ENCODE results near the gene CGB5. TPM values are rescaled to one million over a fixed set of nuclear protein-coding genes. Genes with fewer than 3 reads are reported as not detected.
"Not testable (repeated sequence)": the region's sequence is repeated elsewhere in the genome, so short reads cannot be mapped to it uniquely, and the experiment has no call there.

Gene CGB5
- total RNA-seq, 3 donors from 2014 or later = not detected

DNA sequence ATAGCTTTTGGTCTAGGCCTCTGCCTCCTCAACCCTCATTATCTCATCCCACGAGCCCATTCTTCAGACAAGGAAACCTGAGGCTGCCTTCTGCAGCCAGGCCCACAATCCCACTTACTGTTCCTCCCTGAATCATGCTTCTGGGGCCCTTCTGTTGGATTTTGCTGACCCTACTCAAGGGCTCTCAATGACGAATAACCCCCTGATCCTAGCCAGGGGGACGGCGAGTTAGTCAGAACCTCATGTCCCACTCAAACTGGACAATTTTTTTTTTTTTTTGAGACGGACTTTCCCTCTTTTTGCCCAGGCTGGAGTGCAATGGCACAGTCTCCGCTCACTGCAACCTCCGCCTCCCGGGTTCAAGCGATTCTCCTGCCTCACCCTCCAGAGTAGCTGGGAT is 21.5 kb upstream of the CGB5 start:
- H3K9me3 ChIP-seq = no peaks in the 10 kb centered on the region
- DNase-seq (ENCODE audit: low spot score in 2 of 2) = no peak
- TF ChIP-seq POLR2A (IDR thresholded peaks at IDR 0.05) (no peak), POLR2AphosphoS5 (IDR thresholded peaks at IDR 0.05) (no peak)
- TF ChIP-seq, protein P1, sequence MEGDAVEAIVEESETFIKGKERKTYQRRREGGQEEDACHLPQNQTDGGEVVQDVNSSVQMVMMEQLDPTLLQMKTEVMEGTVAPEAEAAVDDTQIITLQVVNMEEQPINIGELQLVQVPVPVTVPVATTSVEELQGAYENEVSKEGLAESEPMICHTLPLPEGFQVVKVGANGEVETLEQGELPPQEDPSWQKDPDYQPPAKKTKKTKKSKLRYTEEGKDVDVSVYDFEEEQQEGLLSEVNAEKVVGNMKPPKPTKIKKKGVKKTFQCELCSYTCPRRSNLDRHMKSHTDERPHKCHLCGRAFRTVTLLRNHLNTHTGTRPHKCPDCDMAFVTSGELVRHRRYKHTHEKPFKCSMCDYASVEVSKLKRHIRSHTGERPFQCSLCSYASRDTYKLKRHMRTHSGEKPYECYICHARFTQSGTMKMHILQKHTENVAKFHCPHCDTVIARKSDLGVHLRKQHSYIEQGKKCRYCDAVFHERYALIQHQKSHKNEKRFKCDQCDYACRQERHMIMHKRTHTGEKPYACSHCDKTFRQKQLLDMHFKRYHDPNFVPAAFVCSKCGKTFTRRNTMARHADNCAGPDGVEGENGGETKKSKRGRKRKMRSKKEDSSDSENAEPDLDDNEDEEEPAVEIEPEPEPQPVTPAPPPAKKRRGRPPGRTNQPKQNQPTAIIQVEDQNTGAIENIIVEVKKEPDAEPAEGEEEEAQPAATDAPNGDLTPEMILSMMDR (IDR thresholded peaks at IDR 0.05) = no peak

DNA sequence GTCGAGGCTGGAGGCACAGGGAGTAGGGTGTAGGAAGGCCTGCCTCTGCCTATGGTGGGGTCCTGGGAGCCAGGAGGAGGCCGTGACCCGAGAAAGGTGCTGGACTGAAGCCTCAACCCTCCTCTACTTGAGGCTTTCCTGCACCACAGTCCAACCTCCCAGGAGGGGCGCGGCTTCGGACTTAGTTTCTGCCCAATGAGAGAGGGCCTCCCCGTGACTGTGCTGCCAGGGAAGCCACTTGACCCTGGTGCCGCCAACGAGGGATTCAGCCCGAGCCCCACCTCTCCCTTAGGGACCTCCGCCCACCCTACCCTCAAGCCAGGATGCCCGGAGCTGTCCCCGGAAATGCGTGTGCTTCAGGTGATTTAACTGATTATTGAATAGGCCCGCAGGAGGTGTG is 19.4 kb upstream of the CGB5 start, which contains the start of gene CGB3:
CGB3 (minus strand) TSS at position 101 of the 400 bp plus-strand sequence. CDS start 362 bp downstream, outside the sequence.
- H3K4me3 ChIP-seq; H3K36me3 ChIP-seq; H3K27ac ChIP-seq; H3K9me3 ChIP-seq; intact Hi-C loops (cut with DNase I; ENCODE audit: low total_unique reads); H3K4me1 ChIP-seq; DNase-seq (ENCODE audit: low spot score in 2 of 2); H3K27me3 ChIP-seq: not testable (repeated sequence)

More for the DNA sequence above, 21.5 kb upstream of the CGB5 start:
- Histone ChIP-seq H3K4me3 (no peak overlapping the region), H3K36me3 (no peaks in the 10 kb centered on the region), H3K4me1 (peaks cover 0 to 6% of the 10 kb centered on the region in 2 donors), H3K27ac (no peak overlapping the region), H3K27me3 (no peaks in the 10 kb centered on the region)
- intact Hi-C loops (cut with DNase I; ENCODE audit: low total_unique reads) = no loop called here

DNA sequence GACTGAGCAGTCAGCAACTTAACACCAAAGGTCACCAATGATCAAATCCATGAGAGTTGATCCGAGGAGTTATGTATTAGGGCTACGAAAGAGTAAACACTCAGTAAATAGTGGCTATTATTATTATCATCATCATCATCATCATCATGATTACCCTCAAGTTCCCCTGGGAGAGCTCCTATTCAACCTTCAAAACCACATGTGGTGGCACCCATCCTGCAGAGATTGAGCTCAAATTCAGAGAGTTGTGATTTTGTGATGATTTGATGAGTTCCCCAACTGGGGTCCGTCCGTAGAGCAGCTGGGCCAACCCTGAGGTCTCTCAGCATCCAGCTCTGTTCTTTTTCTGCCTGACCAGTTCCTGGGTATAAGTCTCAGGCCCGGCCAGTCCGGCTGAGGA is 18.6 kb upstream of the CGB5 start:
- H3K4me1 ChIP-seq; H3K4me3 ChIP-seq; intact Hi-C loops (cut with DNase I; ENCODE audit: low total_unique reads); H3K36me3 ChIP-seq; H3K9me3 ChIP-seq; DNase-seq (ENCODE audit: low spot score in 2 of 2); H3K27me3 ChIP-seq; H3K27ac ChIP-seq: not testable (repeated sequence)

DNA sequence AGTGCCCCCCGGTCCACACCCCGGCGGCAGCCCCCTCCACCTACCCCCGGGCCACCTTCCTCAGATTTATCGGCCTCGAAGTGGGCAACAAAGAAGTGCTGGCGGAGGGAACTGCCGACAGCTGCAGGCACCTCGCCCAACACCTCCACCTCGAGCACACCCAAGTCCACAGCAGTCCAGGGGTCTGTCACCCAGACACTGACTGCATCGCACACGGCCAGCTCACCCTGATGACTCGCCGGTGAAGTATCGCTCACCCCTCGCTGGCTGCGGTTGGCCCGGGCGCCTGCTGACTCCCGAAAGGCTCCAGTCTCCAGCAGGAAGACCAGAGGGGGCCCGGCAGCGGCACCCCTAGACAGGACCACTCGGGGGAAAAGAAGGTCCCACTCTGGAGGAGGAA is 18.0 kb upstream of the CGB5 start:
- H3K27ac ChIP-seq; H3K27me3 ChIP-seq; H3K36me3 ChIP-seq; H3K4me1 ChIP-seq; DNase-seq (ENCODE audit: low spot score in 2 of 2); H3K4me3 ChIP-seq; intact Hi-C loops (cut with DNase I; ENCODE audit: low total_unique reads); H3K9me3 ChIP-seq: not testable (repeated sequence)

DNA sequence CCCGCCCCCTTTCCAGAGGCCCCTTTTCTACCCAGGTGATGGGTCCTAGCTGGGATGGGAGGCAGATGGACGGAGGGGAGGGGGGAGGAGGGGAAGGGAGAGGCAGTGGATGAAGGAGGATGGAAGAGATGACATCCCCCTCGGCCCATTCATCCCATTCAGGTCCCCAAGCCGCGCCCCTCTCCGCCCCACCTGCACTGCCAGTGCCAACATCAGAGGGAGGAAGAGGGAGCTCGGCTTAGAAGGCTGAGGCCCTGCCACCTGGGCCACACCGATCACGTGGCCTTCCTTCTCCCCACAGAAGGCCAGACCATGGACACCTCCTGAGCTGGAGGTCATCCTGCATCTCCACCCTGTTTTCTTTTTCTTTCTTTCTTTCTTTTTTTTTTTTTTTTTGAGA is 15.0 kb upstream of the CGB5 start:
- intact Hi-C loops (cut with DNase I; ENCODE audit: low total_unique reads); H3K36me3 ChIP-seq; DNase-seq (ENCODE audit: low spot score in 2 of 2); H3K9me3 ChIP-seq; H3K27ac ChIP-seq; H3K27me3 ChIP-seq; H3K4me1 ChIP-seq; H3K4me3 ChIP-seq: not testable (repeated sequence)

DNA sequence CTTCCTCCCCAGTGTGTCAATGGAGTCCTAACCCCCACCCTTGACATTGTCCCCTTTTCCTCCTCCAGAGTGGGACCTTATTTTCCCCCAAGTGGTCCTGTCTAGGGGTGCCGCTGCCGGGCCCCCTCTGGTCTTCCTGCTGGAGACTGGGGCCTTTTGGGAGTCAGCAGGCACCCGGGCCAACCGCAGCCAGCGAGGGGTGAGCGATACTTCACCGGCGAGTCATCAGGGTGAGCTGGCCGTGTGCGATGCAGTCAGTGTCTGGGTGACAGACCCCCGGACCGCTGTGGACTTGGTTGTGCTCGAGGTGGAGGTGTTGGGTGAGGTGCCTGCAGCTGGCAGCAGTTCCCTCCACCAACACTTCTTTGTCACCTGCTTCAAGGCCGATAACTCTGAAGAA is 13.9 kb upstream of the CGB5 start:
- H3K9me3 ChIP-seq; H3K27ac ChIP-seq; DNase-seq (ENCODE audit: low spot score in 2 of 2); H3K27me3 ChIP-seq; H3K4me1 ChIP-seq; H3K4me3 ChIP-seq; intact Hi-C loops (cut with DNase I; ENCODE audit: low total_unique reads); H3K36me3 ChIP-seq: not testable (repeated sequence)

DNA sequence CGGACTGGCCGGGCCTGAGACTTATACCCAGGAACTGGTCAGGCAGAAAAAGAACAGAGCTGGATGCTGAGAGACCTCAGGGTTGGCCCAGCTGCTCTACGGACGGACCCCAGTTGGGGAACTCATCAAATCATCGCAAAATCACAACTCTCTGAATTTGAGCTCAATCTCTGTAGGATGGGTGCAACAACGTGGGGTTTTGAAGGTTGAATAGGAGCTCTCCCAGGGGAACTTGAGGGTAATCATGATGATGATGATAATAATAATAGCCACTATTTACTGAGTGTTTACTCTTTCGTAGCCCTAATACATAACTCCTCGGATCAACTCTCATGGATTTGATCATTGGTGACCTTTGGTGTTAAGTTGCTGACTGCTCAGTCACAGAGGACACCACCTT is 13.3 kb upstream of the CGB5 start:
- DNase-seq (ENCODE audit: low spot score in 2 of 2); H3K4me3 ChIP-seq; H3K27me3 ChIP-seq; intact Hi-C loops (cut with DNase I; ENCODE audit: low total_unique reads); H3K4me1 ChIP-seq; H3K27ac ChIP-seq; H3K36me3 ChIP-seq; H3K9me3 ChIP-seq: not testable (repeated sequence)

DNA sequence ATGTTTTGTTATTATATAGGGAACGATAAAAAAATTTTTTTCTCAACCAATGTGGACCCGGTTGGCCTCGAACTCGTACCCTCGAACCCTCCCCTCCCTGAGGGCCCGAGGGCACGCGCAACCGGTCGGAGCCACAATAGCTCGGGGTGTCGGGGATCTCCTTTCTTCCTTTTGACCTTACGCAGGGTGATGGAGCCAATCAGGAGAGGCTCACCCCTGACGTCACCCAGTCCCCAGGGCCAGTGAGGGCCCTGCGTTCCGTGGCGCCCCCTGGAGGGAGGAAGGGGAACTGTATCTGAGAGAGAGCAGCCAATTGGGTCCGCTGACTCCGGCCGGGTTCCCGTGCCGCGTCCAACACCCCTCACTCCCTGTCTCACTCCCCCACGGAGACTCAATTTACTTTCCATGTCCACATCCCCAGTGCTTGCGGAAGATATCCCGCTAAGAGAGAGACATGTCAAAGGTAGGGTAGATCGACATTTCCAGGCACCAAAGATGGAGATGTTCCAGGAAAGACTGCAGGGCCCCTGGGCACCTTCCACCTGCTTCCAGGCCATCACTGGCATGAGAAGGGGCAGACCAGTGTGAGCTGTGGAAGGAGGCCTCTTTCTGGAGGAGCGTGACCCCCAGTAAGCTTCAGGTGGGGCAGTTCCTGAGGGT is 11.9 kb upstream of the CGB5 start, which contains the start of gene CGB2:
CGB2 (plus strand) TSS at position 249 of the 660 bp plus-strand sequence; CDS start at position 455, 206 bp downstream.
- H3K27me3 ChIP-seq; H3K36me3 ChIP-seq; H3K27ac ChIP-seq; H3K4me3 ChIP-seq; H3K9me3 ChIP-seq; H3K4me1 ChIP-seq; DNase-seq (ENCODE audit: low spot score in 2 of 2); intact Hi-C loops (cut with DNase I; ENCODE audit: low total_unique reads): not testable (repeated sequence)

DNA sequence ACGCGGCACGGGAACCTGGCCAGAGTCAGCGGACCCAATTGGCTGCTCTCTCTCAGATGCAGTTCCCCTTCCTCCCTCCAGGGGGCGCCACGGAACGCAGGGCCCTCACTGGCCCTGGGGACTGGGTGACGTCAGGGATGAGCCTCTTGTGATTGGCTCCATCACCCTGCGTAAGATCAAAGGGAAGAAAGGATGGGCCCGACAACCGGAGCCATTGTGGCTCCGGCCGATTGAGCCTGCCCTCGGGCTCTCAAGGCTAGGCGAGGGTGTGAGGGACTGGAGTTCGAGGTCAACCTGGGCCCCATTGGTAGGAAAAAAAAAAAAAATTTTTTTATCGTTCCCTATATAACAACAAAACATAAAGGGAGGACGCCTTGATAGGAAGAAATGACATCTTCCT is 6.8 kb upstream of the CGB5 start, which contains the start of gene CGB1:
CGB1 (minus strand) TSS at position 81 of the 400 bp plus-strand sequence. CDS start 184 bp downstream, outside the sequence.
- H3K36me3 ChIP-seq; H3K9me3 ChIP-seq; H3K4me3 ChIP-seq; H3K27ac ChIP-seq; H3K27me3 ChIP-seq; intact Hi-C loops (cut with DNase I; ENCODE audit: low total_unique reads); DNase-seq (ENCODE audit: low spot score in 2 of 2); H3K4me1 ChIP-seq: not testable (repeated sequence)

DNA sequence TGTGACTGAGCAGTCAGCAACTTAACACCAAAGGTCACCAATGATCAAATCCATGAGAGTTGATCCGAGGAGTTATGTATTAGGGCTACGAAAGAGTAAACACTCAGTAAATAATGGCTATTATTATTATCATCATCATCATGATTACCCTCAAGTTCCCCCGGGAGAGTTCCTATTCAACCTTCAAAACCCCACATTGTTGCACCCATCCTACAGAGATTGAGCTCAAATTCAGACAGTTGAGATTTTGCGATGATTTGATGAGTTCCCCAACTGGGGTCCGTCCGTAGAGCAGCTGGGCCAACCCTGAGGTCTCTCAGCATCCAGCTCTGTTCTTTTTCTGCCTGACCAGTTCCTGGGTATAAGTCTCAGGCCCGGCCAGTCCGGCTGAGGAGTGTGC is 5.5 kb upstream of the CGB5 start:
- H3K4me1 ChIP-seq; H3K4me3 ChIP-seq; H3K9me3 ChIP-seq; H3K36me3 ChIP-seq; intact Hi-C loops (cut with DNase I; ENCODE audit: low total_unique reads); H3K27ac ChIP-seq; H3K27me3 ChIP-seq; DNase-seq (ENCODE audit: low spot score in 2 of 2): not testable (repeated sequence)

DNA sequence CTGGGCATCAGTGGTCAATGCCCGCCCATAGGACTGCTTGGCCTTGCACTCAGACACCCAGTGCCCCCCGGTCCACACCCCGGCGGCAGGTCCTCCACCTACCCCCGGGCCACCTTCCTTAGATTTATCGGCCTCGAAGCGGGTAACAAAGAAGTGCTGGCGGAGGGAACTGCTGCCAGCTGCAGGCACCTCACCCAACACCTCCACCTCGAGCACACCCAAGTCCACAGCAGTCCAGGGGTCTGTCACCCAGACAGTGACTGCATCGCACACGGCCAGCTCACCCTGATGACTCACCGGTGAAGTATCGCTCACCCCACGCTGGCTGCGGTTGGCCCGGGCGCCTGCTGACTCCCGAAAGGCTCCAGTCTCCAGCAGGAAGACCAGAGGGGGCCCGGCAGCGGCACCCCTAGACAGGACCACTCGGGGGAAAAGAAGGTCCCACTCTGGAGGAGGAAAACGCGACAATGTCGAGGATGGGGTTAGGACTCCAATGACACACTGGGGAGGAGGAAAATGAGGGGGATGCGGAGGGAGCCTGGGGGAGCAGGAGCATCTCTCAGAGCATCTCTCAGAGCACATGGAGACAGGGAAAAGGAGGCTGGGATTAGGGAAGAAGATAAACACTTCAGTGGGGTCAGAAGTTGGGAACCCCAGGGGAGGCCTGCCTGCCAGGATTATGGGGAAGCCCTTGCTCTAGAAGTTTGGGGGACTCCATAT is 4.9 kb upstream of the CGB5 start:
- H3K27ac ChIP-seq; DNase-seq (ENCODE audit: low spot score in 2 of 2); H3K36me3 ChIP-seq; intact Hi-C loops (cut with DNase I; ENCODE audit: low total_unique reads); H3K9me3 ChIP-seq; H3K27me3 ChIP-seq; H3K4me3 ChIP-seq; H3K4me1 ChIP-seq: not testable (repeated sequence)

DNA sequence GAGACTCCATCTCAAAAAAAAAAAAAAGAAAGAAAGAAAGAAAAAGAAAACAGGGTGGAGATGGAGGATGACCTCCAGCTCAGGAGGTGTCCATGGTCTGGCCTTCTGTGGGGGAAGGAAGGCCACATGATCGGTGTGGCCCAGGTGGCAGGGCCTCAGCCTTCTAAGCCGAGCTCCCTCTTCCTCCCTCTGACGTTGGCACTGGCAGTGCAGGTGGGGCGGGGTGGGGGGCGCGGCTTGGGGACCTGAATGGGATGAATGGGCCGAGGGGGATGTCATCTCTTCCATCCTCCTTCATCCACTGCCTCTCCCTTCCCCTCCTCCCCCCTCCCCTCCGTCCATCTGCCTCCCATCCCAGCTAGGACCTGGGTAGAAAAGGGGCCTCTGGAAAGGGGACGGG is 3.9 kb upstream of the CGB5 start:
- H3K4me1 ChIP-seq; H3K9me3 ChIP-seq; H3K27me3 ChIP-seq; intact Hi-C loops (cut with DNase I; ENCODE audit: low total_unique reads); DNase-seq (ENCODE audit: low spot score in 2 of 2); H3K27ac ChIP-seq; H3K4me3 ChIP-seq; H3K36me3 ChIP-seq: not testable (repeated sequence)

Measured in breast epithelium (tissue), 4 donors.